Measurements from ENCODE around the gene PIGP. TPM values are rescaled to one million over a fixed set of nuclear protein-coding genes. Genes with fewer than 3 reads are reported as not detected.

The PIGP gene
- total and polyA plus RNA-seq, 9 of the 15 experiments (the other 6 are each of a cell fraction or from before 2014, with no cell fraction given): 18.3 to 122 (median 35.6) TPM

- TF ChIP-seq HDAC3 (IDR thresholded peaks at IDR 0.05; ENCODE audit: borderline replicate concordance, partially characterized antibody) (no peak), C11orf30 (IDR thresholded peaks at IDR 0.05; ENCODE audit: low read depth) (peak; percentile 27; the same call in 1 of the 2 replicates), PKNOX1 (IDR thresholded peaks at IDR 0.05) (0 out of 2 replicates have a peak, but pooled peaks have one; percentile 10), KLF10 (CRISPR knock-in tag; IDR thresholded peaks at IDR 0.05) (no peak), POLR3G (IDR thresholded peaks at IDR 0.05; ENCODE audit: extremely low read depth, insufficient read length, insufficient replicate concordance) (no peak), MAFG (tag; conservative IDR thresholded peaks at IDR 0.05) (peak; percentile 35; the same call in 1 of the 2 replicates), POLR3A (IDR thresholded peaks at IDR 0.05; ENCODE audit: borderline replicate concordance, extremely low read depth, insufficient read depth, insufficient read length) (no peak), ZNF785 (CRISPR knock-in tag; IDR thresholded peaks at IDR 0.05) (no peak), ZBTB12 (CRISPR knock-in tag; IDR thresholded peaks at IDR 0.05) (no peak), HOXB6 (CRISPR knock-in tag; IDR thresholded peaks at IDR 0.05; ENCODE audit: borderline replicate concordance) (no peak), BRD9 (IDR thresholded peaks at IDR 0.05; ENCODE audit: low read depth, partially characterized antibody) (peak; percentile 21)
Measured at GRCh38 chr21:37079211-37079824, 6.4 kb upstream of the PIGP start (continued).

All from K562 (cell line).